Measurements from ENCODE around the gene HIF3A.
"Not testable (repeated sequence)": the region's sequence is repeated elsewhere in the genome, so short reads cannot be mapped to it uniquely, and the experiment has no call there.

Gene HIF3A

GRCh38 chr19:46265217-46265828 lies 31.5 kb upstream of the HIF3A start:
- in situ Hi-C loops (cut with MboI; ENCODE audit: low pct_unique_long_range_greater_than_20kb, low sequenced_read_pairs, unreplicated experiment), result loop anchor here (10.0 to 25.0 kb wide), 2 partner anchors 178 to 241 kb away; partner anchors contain the start of gene PGLYRP1
- peak; percentile 87 for TF ChIP-seq CTCF (IDR thresholded peaks at IDR 0.05; ENCODE audit: extremely low read depth, insufficient read depth, missing control alignments)
- peak; percentile 73 for DNase-seq (ENCODE audit: low spot score)

- in situ Hi-C loops (cut with MboI; ENCODE audit: low pct_unique_long_range_greater_than_20kb, low sequenced_read_pairs, unreplicated experiment), result loop anchor here (10.0 to 25.0 kb wide), 2 partner anchors 182 to 244 kb away; partner anchors contain the start of gene PGLYRP1
- TF ChIP-seq CTCF (IDR thresholded peaks at IDR 0.05; ENCODE audit: extremely low read depth, insufficient read depth, missing control alignments), result no peak
- no peak for DNase-seq (ENCODE audit: low spot score)
Measured at GRCh38 chr19:46269101-46269500, 27.7 kb upstream of the HIF3A start.

- in situ Hi-C loops (cut with MboI; ENCODE audit: low pct_unique_long_range_greater_than_20kb, low sequenced_read_pairs, unreplicated experiment), result loop anchor here (25.0 kb wide), 1 partner anchor 183 kb away; no protein-coding TSS in a partner anchor
- TF ChIP-seq CTCF (IDR thresholded peaks at IDR 0.05; ENCODE audit: extremely low read depth, insufficient read depth, missing control alignments), result no peak
- DNase-seq (ENCODE audit: low spot score), result no peak
Measured at GRCh38 chr19:46270521-46271256, 26.2 kb upstream of the HIF3A start.

GRCh38 chr19:46271481-46272197 lies 25.2 kb upstream of the HIF3A start:
- no peak for DNase-seq (ENCODE audit: low spot score)
- TF ChIP-seq CTCF (IDR thresholded peaks at IDR 0.05; ENCODE audit: extremely low read depth, insufficient read depth, missing control alignments), result no peak
- in situ Hi-C loops (cut with MboI; ENCODE audit: low pct_unique_long_range_greater_than_20kb, low sequenced_read_pairs, unreplicated experiment), result loop anchor here (25.0 kb wide), 1 partner anchor 184 kb away; no protein-coding TSS in a partner anchor

- in situ Hi-C loops (cut with MboI; ENCODE audit: low pct_unique_long_range_greater_than_20kb, low sequenced_read_pairs, unreplicated experiment), result loop anchor here (25.0 kb wide), 1 partner anchor 187 kb away; no protein-coding TSS in a partner anchor
- not testable (repeated sequence) for DNase-seq (ENCODE audit: low spot score)
Measured at GRCh38 chr19:46273931-46274330, 22.9 kb upstream of the HIF3A start.

- DNase-seq (ENCODE audit: low spot score), result no peak
- no peak for TF ChIP-seq CTCF (IDR thresholded peaks at IDR 0.05; ENCODE audit: extremely low read depth, insufficient read depth, missing control alignments)
- in situ Hi-C loops (cut with MboI; ENCODE audit: low pct_unique_long_range_greater_than_20kb, low sequenced_read_pairs, unreplicated experiment), result loop anchor here (25.0 kb wide), 1 partner anchor 208 kb away; the partner anchor contains the start of gene PNMA8B
Measured at GRCh38 chr19:46279177-46279576, 17.7 kb upstream of the HIF3A start.

All from GM13977 (cell line).